Pulmonary artery endothelial cell (primary cell): ENCODE measurements around the gene AHCYL2. TPM values are rescaled to one million over a fixed set of nuclear protein-coding genes. Genes with fewer than 3 reads are reported as not detected.
"Not testable (repeated sequence)": the region's sequence is repeated elsewhere in the genome, so short reads cannot be mapped to it uniquely, and the experiment has no call there.

Experiments
- DNase-seq: peaks from one replicate; pipeline ENCODE4 v3.0.0-alpha.2; 2011; ENCODE audit warnings: low read depth, low spot score
- total RNA-seq: library from RNA; depleted of rRNA; stranded (reverse); fragments of >200 nt; gene quantifications from 2 replicates; pipeline ENCODE4 v1.2.3, GENCODE V29; 2014

The AHCYL2 gene
- total RNA-seq, 1 donor from 2014 or later, result 7.7 TPM

GRCh38 chr7:129209067-129209926 lies 15.5 kb upstream of the AHCYL2 start:
- no peak for DNase-seq

GRCh38 chr7:129210256-129210988 lies 14.4 kb upstream of the AHCYL2 start:
- peak; percentile 15 for DNase-seq

- no peak for DNase-seq
Measured at GRCh38 chr7:129210989-129211312, 13.9 kb upstream of the AHCYL2 start.

- DNase-seq, result no peak
Measured at GRCh38 chr7:129212126-129212525, 12.7 kb upstream of the AHCYL2 start.

GRCh38 chr7:129212596-129212995 lies 12.2 kb upstream of the AHCYL2 start:
- DNase-seq, result no peak

GRCh38 chr7:129213828-129214227 lies 11.0 kb upstream of the AHCYL2 start:
- DNase-seq, result no peak

GRCh38 chr7:129215691-129216090 lies 9.1 kb upstream of the AHCYL2 start:
- not testable (repeated sequence) for DNase-seq

- not testable (repeated sequence) for DNase-seq
Measured at GRCh38 chr7:129216101-129216715, 8.6 kb upstream of the AHCYL2 start.

- DNase-seq, result not testable (repeated sequence)
Measured at GRCh38 chr7:129216821-129217416, 7.9 kb upstream of the AHCYL2 start.

GRCh38 chr7:129218514-129219062 lies 6.2 kb upstream of the AHCYL2 start:
- peak; percentile 32 for DNase-seq

GRCh38 chr7:129219166-129219565 lies 5.7 kb upstream of the AHCYL2 start:
- not testable (repeated sequence) for DNase-seq

GRCh38 chr7:129222064-129222463 lies 2.8 kb upstream of the AHCYL2 start:
- peak; percentile 8 for DNase-seq

- no peak for DNase-seq
Measured at GRCh38 chr7:129225206-129225930, 538 bp downstream of the AHCYL2 start.

GRCh38 chr7:129225931-129226572 lies 1.2 kb downstream of the AHCYL2 start:
- DNase-seq, result no peak

GRCh38 chr7:129227646-129228578 lies 3.1 kb downstream of the AHCYL2 start:
- no peak for DNase-seq

- DNase-seq, result no peak
Measured at GRCh38 chr7:129228633-129229032, 3.8 kb downstream of the AHCYL2 start.

GRCh38 chr7:129231666-129232065 lies 6.8 kb downstream of the AHCYL2 start:
- no peak for DNase-seq

- no peak for DNase-seq
Measured at GRCh38 chr7:129238546-129238945, 13.7 kb downstream of the AHCYL2 start.

- no peak for DNase-seq
Measured at GRCh38 chr7:129240119-129240820, 15.4 kb downstream of the AHCYL2 start.
